T47D (cell line): Measurements from ENCODE around the gene SMNDC1.
A peak's percentile ranks its signal among the peaks of the same experiment; 100 is the strongest.

ENCODE experiments used
- DNase-seq, 2 experiments: peaks; one replicate each; pipeline versions ENCODE4 v3.0.0 to v3.0.0-alpha.2; 2011 to 2012; ENCODE audit warnings: low read depth in 1 of 2, low spot score in 1 of 2
- JUND ChIP-seq: IDR thresholded peaks from 2 replicates; pipeline ENCODE4 v1.6.1; 2012; ENCODE audit warnings: low read depth
- in situ Hi-C: cut with HindIII; loops from 2 replicates; pipeline ENCODE4 v1.10.0; 2016; ENCODE audit warnings: low sequenced_read_pairs, low pct_unique_long_range_greater_than_20kb

The SMNDC1 gene

GRCh38 chr10:110324201-110324804 is 19.6 kb upstream of the SMNDC1 start:
- in situ Hi-C loops: no loop called here
- TF ChIP-seq JUND: no peak
- DNase-seq: no peak

- in situ Hi-C loops: no loop called here
- TF ChIP-seq JUND: no peak
- DNase-seq: no peak
These were observed 18.8 kb upstream of the SMNDC1 start for GRCh38 chr10:110323503-110323902.

- in situ Hi-C loops: no loop called here
- no peak for TF ChIP-seq JUND
- no peak for DNase-seq
These were observed 17.3 kb upstream of the SMNDC1 start for GRCh38 chr10:110321869-110322620.

- no peak for DNase-seq
- in situ Hi-C loops: no loop called here
- no peak for TF ChIP-seq JUND
These were observed 13.4 kb upstream of the SMNDC1 start for GRCh38 chr10:110317866-110318850.

- in situ Hi-C loops: no loop called here
- TF ChIP-seq JUND: no peak
- DNase-seq: no peak
These were observed 9.0 kb upstream of the SMNDC1 start for GRCh38 chr10:110313674-110314073.

- in situ Hi-C loops: no loop called here
- no peak for DNase-seq
- TF ChIP-seq JUND: no peak
These were observed 7.5 kb upstream of the SMNDC1 start for GRCh38 chr10:110312206-110312605.

GRCh38 chr10:110311357-110311949 is 6.7 kb upstream of the SMNDC1 start:
- no peak for TF ChIP-seq JUND
- DNase-seq: peak in 1 of 2 experiments; percentile 70
- in situ Hi-C loops: no loop called here

- TF ChIP-seq JUND: no peak
- in situ Hi-C loops: no loop called here
- no peak for DNase-seq
These were observed 6.0 kb upstream of the SMNDC1 start for GRCh38 chr10:110310741-110311140.

GRCh38 chr10:110307805-110308204 is 3.1 kb upstream of the SMNDC1 start:
- no peak for DNase-seq
- in situ Hi-C loops: no loop called here
- no peak for TF ChIP-seq JUND

GRCh38 chr10:110306452-110306768 is 1.7 kb upstream of the SMNDC1 start:
- no peak for TF ChIP-seq JUND
- in situ Hi-C loops: no loop called here
- no peak for DNase-seq

GRCh38 chr10:110305767-110306451 is 1.2 kb upstream of the SMNDC1 start:
- in situ Hi-C loops: no loop called here

GRCh38 chr10:110304394-110304779 is 333 bp downstream of the SMNDC1 start:
- in situ Hi-C loops: no loop called here
- DNase-seq: peak in 1 of 2 experiments; percentile 23
- no peak for TF ChIP-seq JUND

More at GRCh38 chr10:110305767-110306451, 1.2 kb upstream of the SMNDC1 start:
- DNase-seq: peak in 1 of 2 experiments; percentile 77
- TF ChIP-seq JUND: no peak
